Kidney capillary endothelial cell (primary cell): Measurements from ENCODE around the gene AHRR.

Experiments used
- DNase-seq: peaks from one replicate; pipeline ENCODE4 v3.0.0-alpha.2; 2018; ENCODE audit warnings: low spot score

The AHRR gene

DNA sequence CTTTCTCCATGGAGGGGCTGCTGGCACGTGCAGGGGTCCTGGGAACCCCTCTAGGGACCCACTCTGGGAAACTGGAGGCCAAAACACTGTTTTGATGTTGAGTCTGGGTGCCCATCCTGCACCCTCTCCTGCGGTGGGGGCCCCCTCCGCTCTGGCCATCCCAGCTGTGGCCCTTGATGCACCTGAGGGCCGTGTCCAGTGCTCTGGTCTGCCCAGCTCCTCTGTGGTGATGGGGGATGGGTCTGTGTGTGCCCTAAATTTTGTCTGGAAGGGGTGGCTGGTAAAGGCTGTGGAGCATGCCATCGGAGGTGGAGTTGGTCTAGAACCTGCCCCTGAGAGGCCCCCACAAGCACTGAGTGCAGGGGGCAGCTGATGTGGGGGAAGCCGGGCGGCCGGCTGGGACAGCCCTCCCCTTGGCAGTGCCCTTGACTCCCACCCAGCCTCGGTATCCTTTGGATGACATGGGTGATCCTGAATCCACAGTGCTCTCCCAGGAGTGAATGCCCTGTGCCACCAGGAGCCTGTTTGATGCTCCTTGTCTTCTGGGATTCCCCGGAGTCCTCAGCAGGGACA is 26.3 kb downstream of the AHRR start:
- DNase-seq, result no peak

DNA sequence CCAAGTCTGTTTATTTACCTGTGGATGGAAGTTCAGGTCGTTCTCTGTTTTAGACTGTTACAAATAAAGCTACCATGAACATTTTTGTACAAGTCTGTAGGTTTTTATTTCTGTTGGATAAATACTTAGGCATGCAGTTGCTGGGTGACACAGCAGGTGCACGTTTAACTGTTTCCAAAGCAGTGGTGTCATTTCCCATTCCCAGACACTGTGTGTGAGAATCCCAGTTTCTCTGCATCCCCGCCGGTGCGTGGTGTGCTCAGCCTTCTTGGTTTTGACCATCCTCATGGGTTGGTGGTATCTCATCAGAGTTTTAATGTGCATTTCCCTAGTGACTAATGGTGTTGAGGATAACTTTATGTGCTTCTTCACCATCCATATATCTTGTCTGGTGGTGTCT is 27.2 kb downstream of the AHRR start:
- no peak for DNase-seq

DNA sequence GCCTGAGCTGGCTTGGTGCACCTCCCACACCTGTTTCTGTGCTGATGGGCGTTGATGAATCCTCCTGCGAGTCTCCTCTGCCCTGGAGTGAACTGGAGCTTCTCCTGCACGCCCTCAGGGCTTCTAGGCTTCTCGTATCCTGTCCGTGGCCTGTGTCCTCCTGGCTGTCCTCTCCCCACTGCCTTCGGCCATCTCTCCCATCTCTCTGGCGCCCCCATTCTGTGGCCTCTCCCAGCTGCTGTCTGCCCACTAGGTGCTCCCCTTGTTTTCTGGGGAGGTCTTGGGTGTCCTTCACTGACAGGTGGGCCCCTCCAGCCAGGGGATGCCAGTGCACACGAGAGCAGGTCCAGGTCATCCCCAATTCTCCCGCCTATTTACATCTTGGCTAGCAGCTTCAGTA is 28.8 kb downstream of the AHRR start:
- DNase-seq, result no peak

DNA sequence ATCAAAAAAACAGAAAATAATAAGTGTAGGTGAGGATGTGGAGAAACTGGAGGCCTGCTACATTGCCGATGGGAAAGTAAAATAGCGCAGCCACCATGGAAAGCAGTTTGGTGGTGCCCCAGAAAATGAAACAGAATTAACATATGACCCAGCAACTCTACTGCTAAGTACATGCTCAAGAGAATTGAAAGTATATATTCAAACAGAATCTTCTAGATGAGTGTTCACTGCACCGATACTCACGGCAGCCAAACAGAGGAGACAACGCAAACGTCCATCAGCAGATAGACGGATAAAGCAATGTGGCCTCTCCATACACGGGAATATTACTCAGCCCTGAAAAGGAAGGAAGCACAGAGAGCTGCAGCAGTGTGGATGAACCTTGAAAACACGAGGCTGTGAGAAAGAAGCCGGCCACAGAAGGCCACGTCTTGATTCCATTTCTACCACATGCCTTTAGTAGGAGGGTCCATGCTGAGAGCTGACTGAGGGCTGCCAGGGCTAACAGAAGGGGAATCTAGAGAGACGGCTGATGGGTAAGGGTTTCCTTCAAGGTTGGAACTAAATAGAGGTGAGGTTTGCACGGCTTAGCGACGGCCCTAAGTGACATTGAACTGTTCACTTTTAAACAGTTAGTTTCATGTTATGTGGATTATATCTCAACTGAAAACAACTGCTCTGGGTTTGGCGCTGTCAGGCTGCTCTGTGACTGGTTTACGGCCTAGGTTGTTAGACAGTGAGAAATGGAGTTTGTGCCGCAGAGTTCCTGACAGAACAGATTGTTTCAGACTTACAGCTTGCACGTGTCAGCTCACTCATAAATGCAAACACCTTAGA is 29.8 kb downstream of the AHRR start:
- DNase-seq, result no peak

DNA sequence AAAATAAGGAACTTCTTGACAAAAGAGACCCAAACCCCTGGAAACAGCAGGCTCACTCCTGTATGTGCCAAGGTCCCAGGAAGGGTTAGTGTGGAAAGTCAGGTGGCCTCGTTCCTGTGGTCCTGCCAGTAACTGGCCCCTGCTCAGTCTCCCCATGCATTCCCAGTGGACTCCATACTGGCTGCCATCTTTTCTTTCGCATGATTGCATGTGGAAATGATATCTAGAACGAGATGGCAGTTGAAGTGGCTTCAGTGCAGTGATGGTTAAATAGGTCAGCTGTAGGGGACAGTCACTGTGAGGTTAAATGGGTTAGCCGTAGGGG is 30.4 kb downstream of the AHRR start:
- DNase-seq, result no peak

DNA sequence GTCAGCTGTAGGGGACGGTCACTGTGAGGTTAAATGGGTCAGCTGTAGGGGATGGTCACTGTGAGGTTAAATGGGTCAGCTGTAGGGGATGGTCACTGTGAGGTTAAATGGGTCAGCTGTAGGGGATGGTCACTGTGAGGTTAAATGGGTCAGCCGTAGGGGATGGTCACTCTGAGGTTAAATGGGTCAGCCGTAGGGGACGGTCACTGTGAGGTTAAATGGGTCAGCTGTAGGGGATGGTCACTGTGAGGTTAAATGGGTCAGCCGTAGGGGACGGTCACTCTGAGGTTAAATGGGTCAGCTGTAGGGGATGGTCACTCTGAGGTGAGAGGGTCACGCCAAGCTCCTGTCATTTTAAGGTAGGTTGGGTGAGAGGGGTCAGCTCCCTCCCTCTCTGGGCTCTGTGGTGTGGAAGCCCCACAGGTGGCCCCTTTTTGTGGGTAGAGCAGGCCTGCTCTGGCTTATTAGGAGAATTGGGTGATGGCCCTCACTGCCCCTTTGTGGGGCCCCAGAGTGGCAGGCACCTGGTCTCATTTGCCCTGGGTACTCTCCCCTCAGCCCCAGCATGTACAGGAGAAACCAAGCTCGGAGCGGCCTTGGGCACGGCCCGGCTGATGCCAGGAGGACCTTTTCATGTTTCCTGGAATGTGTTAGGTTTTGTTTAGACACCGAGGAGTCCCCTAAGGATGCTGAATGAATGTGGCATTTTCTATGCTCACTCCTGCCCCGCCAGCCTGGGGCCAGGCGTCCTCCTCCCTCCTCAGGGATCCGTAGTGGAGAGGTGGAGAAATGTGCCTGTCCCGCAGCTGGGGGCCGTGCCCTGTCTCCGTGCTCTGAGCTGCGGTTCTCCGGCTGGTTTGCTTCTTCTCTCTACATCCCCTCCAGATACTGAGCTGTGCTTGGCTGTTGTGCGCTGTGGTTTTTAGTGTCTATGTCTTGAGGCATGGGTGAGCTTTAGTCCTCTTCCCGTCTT is 31.4 kb downstream of the AHRR start:
- no peak for DNase-seq

DNA sequence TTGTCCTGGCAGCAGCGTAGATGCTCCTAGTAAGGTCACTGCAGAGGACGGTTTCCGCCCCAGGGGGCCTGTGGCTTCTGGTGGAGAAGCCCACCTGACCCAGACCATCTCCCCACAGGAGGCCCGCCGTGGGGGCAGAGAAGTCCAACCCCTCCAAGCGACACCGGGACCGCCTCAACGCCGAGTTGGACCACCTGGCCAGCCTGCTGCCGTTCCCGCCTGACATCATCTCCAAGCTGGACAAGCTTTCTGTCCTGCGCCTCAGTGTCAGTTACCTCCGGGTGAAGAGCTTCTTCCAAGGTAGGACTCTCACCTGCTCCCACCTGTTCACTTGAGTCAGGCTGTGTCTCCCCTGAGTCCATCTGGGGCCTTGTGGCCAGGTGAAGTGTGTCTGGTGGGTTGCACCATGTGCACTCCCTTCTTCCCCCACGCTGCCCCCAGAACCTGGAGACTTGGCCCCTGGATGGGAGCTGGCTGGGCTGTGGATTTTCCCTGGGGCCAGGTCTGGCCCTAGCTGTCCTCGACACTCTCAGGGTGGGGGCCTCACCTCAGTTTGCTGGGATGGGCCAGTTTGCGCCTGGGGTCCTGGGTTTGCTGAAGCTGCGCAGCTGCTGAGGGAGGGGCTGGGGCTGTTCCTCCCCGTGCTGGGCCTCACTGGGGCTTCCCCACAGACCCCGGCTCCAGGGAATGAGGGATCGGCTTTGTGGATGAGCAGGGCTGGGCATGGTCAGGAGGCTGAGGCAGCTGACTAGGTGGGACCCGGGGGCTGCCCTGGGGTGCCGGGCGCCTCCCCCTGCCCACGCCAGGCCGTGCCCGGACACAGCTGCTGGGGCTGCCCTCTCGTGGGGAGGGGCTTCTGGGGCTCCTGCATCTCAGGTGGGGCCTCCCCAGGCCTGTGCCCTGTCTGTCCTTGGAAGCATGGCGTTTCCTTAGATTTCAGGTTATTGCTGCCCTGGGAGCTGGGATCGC is 32.4 kb downstream of the AHRR start:
- DNase-seq, result no peak

DNA sequence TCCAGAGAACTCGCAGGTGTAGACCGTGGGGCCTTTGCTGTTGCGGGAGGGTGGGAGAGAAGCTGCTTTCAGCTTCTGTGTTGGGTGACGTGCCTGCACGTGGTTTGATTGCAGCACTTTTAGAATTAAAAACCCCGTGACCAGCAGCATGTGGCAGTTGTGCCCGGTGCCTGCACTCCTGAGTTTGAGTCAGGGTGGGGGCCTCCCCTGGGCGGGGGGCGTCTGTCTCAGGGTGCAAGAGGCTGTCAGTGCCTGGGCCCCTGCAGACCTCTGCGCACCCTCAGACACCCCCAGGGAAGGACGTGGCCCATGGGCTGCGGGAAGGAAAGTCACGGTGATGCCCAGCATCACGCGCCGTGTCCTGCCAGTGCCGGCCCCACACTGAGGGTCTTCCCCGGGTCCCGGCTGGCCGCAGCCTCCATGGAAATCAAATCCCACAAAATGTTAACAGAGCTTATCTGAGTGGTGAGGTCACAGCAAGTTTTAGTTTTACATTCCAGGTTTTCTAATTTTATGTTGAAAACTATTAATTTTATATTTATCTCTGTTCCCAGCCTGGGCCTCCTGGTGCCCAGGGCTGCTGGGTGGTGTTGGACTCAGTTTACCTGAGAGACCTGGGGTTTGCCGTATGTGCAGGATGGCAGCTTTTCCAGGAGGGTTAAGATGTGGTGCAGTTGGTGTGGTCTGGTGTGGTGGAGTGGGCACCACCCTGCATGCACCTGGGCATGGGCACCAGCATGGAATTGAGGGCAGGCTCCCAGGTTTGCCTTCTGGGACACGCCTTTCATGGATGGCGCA is 33.3 kb downstream of the AHRR start:
- DNase-seq, result no peak

DNA sequence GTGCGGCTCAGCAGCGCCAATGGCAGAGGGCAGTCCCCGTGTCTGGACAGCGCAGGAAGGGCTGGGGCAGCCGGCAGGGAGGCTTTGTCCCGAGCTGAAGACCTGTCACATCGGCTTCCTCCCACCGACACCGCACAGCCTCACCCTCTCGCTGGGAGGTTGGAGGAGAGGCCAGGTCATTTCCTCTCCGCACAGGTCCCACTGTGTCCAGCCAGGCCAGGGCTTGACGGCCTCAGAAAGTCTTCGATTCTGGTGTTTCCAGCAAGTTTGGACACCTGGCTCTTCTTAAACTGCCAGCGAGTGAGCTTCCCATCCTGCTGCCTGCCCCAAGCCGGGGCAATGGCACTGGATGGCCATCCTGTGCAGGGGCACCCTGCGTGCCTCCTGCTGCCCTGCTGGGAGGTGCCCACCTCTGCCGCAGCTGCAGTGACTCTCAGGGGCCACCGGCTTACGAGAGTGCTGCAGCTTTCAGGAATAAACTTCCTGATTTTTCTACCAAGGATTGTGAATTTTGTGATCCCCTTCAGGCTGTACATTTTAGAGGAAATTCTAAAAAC is 33.9 kb downstream of the AHRR start:
- DNase-seq, result no peak

DNA sequence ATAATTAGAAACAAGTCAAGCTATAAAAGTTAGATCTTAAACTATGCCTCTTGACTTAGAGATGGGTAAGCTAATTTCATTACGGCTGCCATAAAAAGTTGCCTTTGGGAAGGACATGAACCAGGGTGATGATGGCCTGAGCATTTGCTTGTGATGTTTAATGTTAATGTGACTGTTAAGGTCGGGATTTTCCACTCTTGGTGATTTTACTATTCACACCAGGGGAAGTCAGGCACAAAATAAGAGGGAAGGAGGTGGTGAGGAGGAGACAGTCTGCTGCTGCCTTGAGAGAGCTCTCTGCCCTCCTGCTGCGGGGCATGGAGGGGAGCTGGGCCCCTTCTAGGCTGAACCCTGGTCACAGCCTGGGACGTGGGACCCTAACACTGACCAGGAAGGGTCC is 34.4 kb downstream of the AHRR start:
- DNase-seq, result no peak

DNA sequence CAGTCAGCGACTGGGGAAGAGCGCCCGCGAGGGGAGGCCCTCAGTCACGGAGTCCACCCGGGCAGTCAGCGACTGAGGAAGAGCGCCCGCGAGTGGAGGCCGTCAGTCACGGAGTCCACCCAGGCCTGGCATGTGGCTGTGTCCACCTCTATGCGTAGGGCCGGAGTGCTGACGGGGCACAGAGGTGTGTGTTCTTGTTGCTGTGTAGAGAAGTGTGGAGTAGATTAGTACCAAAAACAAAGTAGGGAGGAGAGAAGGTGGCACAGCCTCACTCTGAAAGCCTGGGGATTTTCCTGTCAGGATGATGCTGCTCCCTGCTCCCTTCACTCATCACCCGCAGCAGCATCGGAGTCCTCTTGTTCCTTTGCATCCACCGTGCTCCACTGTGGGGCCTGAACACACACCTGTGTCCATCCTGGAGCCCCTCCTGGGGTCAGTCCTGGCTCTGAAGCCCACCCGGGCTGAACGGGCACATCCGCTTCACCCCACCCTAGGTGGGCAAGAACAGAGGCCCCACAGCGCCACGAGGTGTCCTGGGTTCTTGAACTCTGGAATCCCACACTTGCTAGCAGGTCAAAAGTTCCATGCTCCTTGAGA is 37.9 kb downstream of the AHRR start:
- no peak for DNase-seq

DNA sequence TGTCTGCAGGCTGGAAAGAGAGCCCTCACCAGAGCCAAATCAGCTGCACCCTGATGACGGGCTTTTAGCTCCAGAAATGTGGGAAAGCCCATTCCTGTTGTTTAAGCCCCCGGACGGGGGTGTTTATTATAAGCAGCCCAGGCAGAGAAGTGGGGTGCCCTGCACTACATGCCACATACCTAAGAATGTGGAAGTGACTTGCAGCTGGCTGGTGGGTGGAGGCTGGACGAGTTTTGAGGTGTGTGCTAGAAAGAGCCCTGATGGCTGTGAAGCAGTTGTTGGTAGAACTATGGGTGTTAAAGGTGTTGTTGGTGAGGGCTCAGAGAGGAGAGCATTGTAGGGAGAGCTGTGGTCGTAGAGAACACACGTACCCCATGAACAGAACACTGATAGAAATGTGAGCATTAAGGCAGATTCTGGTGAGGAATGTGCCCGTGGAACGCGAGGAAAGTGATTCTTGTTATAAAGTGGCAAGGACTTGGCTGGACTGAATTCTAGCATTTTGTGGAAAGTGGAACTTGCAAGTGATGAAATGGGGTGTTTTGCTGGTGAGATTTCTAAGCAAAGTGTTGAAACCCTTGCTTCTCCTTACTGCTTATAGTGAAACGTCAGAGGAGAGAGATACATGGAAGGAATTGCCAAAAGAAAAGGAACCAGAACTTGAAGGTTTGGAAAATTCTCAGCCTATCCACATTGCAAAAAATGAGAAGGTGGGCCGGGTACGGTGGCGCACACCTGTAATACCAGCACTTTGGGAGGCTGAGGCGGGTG is 38.9 kb downstream of the AHRR start:
- DNase-seq, result no peak

DNA sequence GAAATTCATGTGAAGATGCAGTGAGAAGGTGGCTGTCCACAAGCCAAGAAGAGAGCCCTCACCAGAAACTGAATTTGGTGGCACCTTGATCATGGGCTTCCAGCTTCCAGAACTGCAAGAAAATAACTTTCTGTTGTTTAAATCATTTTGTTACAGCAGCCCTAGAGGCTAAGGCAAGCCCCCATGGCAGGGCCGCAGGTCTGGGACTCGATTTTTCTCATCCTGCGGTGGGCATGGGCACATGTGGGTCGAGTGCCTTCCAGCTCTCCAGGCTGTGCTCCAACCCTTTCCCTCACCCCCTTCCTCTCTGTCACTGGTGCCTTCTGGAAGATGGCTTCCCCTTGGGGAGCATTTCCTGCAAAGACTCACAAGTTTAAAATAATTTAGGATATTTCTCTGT is 40.7 kb downstream of the AHRR start:
- DNase-seq, result no peak

DNA sequence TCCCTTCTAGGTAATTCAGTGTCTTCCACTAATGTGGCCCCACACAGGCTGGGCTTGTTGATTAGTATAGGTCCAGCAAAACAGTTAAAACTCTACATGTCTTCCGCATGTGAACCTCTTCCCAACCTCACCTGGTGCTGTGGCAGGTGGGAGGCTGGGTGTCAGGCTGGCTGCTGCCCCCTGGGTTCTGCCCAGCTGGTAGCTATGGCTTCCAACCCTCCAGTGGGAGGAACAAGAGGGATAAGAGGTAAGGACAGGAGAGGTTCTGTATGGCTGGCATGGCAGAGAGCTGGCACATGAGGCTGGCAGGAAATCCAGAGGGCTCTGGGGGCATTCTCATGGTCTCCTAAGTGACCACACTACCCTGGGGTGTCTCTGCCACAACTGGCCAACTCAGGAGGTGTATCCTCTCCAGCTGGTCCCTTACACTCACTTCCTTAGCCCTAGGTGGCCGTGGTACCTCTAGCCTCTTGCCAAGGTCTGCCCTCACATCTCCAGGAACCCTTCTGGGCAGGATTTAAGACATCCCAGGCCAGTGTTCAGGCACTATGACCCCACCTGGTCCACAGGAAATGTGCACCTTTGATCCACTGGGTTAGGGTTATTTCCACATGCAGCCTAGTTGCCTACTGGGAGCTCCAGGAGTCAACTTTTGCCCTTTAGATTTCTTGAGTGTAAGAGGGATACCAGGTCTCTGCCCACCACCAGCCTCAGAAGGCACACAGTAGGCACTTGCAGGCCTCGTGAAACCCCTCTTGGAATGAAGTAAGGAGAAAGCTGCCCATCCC is 41.7 kb downstream of the AHRR start:
- DNase-seq, result no peak

DNA sequence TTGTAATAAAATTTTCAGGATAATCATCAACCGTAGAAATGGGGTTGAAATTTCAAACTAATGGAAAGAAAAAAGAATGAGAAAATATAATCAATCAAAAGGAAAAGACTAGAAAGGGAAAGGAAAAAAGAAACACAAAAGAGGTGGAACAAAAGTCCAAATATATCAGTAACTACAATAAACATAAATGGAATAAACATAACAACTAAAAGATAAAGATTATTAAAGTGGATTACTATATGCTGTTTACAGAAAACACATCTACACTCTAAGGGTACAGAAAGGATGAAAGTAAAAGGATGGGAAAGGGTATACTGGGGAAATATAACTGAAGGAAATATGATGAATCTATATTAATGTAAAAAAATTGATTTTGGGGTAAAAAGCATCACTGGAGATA is 43.0 kb downstream of the AHRR start:
- no peak for DNase-seq

DNA sequence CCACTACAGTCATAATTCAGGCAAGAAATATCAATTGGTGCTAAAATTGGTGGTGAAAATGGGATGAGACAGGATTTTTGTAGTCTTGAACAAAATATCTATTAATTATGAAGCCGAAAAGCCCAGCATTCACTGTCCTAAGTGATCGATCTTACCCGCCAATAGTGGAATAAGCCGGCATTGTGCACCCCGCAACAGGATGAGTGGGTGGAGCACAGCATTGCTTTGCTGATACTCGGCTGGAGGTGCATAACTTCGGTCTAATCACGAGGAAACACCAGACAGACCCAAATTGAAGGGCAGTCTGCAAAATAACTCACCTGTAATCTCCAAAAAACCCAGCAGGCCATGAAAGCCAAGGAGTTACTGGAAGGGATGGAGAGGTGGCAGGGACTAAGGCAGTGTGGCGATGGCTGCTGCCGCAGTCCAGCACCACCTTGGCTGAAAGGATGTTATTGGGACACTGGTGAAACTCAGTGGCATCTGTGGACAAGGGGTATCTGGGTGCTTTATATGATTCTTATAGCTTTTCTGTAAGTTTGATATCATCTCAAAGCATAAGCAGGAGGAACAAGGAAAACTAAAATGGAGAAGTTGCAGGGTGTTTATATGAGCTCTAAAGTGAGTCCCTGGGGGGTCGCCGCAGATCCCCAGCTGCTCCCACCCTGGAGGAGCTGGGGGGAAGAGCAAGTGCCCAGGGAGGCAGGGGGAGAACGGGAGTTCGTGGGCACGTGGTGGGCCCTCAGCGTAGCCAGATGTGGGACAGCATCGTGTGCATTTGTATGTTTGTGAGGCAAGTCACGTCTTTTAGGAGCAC is 45.2 kb downstream of the AHRR start:
- DNase-seq, result no peak

DNA sequence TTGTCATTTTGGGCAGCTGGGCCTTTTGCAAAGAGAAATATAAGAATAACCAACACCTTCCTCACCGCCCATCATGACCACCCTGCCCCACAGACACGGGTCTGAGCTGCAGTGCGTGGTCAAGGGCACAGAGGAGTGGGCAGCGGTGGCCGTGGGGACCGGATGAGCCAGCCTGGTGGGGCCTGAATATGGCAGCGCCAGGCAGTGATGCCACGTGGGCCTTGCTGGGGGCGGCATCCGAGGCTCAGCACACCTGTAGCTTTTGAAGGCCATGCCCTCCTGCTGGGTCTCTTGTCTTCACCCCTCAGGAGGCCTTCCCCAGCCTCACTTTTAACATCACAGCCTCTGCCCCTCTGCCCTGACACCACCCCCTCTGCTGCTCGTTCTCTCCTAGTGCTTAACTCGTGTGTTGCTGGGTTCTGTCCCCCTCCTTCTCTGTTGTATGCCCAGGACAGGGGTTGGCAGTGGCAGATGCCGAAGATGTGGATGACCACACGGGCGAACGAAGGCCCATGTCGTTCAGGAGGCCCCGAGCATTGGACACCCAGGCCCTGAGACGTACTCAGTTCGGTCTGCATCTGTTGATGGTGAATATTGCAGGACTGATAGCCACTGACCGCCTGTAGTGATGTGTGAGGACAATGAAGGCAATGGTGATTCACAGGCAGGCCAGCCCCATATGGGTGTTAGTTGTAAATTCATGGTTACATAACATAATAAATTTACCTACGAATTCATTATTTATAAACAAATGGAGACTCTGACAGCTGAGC is 46.0 kb downstream of the AHRR start:
- DNase-seq, result no peak
